CD4-positive, alpha-beta T cell treated with Interleukin-4 for 4 hours (primary cell): ENCODE data around the gene DDC.

Experiments
- DNase-seq: peaks from one replicate; pipeline ENCODE4 v3.0.0-alpha.2; 2020

The DDC gene

DNA sequence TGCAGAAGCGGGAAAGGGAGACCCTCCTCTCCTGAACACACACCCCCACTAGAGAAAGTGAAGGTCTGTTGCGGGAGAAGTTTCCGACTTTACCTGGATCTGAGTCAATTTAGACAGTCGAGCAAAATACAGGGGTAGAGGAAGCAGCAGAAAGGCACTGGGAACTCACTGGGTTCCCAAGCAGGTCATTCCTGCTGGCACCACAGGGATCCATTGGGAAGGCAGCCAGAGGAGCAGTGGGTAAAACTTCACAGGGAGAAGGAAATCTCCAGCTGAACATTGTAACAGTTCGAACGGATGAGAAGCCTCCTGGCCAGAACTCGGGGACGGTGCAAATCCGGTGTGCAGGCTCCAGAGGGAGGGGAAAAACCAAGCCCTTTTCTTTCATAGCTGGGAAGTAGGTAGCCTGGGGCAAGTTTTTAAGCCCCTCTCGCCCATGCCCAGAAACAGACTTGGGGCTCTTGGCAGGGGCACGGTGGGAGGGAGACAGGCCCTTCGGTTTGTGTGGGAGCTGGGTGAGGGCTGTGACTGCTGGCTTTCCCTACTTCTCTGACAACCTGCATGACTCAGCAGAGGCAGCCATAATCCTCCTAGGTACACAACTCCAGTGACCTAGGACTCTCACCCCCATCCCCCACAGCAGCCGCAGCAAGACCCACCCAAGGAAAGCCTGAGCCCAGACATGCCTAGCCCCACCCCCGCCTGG lies 51.9 kb downstream of the DDC start:
- no peak for DNase-seq

DNA sequence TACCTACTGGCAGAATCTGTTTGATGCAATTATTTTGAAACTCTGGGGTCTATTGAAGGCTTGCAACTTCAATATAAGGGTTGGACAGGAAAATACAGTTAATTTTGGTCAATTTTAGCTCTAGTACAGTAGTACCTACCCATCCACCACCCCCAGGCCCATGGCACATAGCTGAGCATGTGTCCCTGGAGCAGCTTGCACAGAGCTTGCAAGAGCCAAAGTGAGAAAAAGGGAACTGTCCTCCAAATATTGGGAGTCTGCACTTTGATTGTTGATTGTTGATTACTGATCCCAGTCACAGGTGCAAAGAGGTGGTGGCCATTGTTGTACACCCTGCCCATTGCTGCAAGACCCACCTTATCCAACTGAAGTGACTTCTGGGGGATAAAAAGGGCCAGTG lies 52.8 kb downstream of the DDC start:
- no peak for DNase-seq

DNA sequence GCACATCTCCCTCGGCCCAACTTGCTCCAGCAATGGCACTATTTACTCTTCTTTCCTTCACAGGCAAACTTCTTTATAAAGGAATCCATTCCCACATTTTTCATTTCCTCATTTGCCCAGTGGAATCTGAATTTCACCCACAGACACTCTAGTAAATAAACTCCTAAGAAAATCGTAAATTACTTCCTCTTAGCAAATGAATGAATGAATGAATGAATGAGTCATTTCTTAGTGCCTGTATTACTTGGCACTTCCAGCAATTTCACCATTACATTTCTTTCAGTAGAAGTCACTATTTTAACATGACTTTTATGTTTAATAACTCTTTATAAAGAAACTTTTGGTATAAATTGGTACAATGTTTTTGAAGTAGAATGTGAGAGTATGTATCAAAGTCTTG lies 55.7 kb downstream of the DDC start:
- DNase-seq: no peak

DNA sequence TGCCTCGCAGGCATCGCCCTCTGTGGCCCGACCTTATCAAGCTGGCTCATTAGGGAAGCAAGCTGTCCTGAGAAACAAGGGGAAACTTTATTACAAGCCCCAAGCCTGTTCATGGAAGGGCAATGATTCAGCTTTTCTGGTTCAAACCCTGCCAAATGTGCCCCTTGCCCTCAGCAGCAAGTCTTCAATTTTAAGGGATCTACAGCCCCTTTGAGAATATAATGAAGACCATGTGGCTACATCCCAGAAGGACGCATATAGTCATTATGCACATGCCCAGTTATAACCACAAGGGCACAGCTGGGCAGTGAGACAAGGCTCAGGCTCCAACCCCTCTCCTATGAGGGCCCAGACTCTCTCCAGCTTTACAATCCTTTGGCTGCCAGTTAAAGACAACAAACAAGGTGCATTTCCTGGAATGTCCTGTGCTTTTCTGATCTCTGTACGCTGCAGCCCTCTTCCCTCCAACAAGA lies 56.7 kb downstream of the DDC start:
- no peak for DNase-seq

DNA sequence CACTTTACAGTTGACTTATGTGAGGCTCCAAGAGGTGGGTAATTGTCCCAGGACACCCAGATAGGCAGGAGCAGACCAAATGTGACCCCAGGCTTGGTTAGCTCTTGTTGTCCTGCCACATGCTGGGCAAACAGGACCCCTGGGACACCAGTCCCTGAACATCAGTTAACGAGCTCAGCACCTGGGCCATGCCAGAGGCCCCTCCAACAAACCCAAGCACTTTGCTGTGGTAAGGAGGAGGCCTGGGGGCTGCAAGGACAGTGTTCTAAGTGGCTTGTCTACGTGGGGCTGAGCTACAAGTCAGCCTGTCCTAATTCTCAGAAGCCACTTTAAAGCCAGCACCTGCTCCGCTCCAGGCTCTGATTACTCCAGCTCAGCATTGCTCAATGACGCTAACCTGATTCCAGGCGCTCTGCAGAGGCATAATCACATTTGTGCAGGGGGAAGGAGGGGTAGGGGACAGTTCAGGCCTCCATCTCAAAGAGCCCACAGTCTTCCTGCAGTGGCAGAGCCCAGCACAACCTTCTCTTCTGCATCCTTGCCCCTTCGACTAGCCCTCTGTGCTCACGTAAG lies 57.2 kb downstream of the DDC start:
- no peak for DNase-seq

DNA sequence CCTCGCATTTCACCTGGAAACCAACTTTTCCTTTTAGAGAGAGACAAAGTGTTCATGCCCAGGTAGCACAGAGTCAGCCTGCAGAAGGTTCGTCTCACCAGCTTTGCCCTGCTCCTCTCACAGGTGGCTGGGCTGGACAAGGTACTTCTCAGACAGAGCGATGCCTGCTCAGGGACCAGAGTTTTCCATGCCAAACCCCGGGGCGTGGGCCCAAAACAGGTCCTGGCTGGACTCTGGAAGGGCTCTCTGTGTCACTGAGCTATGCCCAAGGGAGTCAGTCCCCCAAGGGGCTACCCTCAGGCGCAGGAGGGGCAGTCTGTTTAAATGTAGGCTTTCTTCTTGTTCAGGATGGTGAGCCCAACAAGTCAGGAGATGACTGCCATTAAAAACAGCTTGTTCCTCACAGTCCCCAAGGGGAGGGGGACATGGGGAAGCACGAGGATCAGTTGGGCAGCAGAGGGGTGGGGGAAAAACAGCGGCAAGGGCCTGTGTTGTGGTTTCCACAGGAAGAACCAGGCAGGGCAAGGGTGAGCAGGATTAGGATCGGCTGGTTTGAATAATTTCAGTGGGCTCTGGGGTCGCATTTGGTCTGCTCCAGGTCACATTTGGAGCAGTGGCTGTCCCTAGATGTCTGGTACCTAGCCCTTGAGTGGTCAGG lies 59.5 kb downstream of the DDC start:
- DNase-seq: no peak

DNA sequence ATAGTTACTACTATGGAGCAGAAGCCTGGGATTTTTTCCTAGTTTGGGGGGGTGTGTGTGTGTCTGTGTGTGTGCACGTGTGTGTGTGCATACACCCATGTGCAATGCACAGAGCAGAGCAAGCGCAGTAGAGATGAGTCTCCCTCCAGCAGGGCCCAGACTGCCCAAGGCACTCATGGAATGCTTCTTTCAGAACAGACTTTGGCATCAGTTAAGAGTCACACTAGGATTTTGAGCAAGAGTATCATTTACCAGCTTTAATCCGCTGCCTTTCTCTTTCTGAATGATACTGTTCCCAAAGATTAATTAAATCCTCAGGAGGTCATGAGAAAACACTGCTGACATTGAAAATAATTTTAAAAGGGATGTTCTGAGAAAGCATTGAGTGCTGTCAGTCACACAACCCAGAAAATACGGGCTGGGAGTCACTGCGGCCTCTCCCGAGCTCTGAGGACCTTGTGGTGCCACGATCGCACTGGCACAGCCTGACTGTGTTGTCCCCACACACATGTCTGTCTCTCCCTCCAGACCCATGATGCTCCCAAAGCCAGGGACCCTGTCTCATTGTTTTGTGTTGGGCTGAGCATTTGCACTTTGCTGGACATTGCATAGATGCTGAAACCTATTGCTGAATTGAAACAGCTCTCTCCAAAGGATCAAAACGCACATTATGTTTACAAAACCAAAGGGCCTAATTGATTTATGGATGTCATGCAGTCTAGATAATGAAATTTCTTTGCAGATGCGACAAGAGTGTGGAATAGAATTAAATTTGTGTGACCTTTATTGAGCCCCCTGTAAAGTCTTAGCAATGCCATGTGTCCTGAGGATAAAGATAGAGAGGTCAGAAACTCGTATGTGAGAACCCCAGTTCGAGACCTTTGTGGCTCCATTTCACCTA lies 60.3 kb downstream of the DDC start:
- no peak for DNase-seq

DNA sequence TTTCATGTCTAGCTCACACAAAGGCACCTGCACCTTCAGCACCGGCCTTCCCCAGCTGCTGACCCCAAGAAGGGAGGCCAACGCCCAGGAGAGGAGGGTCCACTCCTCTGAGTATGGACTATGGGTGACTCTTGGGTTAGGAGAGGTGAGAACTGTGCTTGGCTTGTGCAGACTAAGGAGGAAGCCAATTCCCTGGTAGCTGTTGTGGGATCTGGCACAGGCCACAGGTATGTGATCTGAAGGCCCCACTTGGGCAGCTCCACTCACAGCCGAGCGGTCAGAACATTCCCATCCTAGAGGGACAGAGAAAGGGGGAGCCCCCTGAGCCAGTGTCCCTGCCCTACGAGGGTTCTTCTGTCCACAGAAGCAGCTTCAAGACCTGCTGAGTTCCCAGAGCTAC lies 62.3 kb downstream of the DDC start:
- DNase-seq: no peak

DNA sequence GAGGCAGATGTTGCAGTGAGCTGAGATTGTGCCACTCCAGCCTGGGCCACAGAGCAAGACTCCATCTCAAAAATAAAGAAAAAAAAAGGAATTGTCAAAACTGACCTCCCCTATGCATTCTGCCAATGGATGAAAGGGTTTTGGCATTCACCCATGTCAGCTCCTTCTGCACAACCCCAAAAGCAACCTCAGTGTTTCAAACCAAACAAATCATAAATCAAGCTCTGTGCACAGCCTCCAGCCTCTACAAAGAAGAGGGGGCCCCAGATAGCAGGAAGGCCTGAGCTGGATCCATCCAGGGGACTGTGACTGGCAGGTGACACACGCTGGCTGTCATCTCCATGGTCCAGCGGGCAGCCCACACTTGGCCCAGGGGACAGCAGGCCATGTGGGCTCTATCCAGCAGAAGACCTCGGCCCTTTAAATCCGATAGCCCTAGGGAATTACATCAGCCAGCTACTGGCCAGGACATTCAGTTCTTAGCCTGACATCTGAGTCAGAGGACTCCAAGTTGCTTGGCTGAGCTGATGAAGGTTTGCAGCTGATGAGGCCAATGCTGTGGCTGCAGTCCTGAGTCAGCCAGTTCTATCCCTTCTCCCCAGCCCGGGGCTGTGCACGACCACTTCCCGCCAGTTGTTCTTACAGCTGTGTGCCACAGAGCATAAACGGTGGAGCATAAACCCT lies 63.1 kb downstream of the DDC start:
- DNase-seq: no peak

DNA sequence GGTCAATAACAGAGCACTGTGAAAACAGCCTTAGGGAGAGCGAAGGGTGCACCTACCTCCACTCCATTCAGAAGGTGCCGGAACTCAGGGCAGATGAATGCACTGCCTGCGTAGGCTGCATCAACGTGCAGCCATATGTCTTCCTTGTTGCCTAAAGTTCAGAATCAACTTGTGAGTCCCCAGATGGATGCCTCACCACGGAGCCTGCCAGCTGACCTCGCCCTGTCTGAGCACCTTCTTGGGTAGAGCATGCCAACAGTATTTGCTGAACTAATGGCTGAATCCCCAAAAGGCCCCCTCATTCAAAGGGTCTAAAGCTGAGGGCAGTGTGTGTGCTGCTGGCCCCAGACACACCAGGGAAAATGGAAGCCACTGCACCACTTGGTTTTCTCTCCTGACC lies 66.1 kb downstream of the DDC start:
- DNase-seq: no peak

DNA sequence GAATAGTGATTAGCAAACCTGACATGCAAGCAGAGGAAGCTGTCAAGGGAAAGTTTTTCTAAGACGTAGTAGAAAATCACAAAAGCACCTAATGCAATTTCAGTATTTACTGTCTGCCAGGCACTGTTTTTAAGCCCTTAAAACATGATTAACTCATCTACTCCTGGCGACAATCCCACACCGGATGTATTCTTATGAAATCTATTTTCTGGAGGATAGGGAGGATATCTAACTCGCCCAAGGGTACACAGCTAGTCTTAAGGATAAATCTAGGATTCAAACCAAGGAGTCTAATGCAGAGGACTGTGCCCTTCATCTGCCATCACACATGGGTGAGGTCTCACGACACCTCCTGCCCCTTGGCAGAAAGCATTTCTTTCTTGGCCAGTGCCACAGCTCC lies 67.2 kb downstream of the DDC start:
- DNase-seq: no peak

DNA sequence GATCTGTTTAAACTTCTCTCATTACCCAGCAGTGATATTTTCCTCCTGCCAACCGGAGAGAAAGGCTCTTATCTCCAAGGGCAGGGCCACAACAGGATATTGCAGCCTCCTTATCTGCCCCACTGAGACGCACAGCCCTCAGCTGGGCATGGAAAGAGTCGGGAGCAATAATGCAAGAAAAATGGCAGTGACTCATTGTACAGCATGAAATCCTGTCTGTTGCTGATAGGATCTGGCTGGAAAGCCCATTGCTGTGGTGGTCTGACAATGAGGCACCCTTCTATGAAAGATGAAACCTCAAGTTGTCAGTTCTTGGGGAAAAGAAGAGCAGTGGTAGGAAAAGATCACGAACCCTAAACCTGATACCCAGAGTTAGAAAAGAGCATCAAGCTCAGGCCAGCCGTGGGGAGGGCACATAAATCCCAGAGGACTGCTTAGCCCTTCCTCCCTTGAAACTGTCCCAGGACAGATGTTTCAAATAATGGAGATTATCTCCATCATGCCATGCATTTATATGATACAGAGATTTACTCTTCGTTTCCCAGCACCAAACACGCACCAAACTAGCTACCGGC lies 68.0 kb downstream of the DDC start:
- DNase-seq: no peak

DNA sequence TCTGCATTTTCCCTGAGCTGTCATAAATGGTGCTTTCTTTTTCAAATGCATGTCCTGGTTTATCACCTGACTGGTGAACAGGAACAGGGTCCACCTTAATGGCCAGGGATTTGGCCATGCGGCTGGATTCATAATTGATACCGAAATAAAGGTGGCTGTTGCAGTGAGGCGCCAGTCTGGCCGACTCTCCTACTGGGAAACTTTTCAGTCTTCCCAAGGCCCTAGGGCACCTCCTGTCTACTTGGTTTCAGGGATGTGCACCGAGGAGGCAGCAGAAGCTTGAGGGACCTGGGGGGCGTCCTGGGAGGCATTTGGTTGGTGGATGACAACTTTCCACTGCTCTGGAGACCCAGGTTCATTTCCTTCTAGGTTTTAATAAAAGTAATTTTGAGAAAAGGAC lies 68.6 kb downstream of the DDC start:
- DNase-seq: no peak

DNA sequence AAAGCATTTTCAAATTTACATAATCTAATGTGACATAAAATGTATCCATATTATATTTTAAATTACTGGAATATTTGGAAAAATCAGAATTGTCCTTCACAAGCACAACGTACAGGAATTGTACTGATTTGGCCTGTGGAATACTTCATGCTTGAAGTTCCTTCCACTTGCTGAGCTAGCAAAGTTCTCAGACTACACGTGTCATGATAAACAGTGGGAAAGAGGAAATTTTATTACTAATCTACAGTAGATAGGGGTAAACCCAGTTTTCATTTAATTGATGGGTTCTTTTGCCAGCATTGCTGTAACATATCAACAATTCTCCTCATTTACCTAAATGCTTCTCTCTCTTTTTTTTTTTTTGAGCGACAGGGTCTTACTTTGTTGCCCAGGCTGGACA lies 69.5 kb downstream of the DDC start:
- DNase-seq: no peak

DNA sequence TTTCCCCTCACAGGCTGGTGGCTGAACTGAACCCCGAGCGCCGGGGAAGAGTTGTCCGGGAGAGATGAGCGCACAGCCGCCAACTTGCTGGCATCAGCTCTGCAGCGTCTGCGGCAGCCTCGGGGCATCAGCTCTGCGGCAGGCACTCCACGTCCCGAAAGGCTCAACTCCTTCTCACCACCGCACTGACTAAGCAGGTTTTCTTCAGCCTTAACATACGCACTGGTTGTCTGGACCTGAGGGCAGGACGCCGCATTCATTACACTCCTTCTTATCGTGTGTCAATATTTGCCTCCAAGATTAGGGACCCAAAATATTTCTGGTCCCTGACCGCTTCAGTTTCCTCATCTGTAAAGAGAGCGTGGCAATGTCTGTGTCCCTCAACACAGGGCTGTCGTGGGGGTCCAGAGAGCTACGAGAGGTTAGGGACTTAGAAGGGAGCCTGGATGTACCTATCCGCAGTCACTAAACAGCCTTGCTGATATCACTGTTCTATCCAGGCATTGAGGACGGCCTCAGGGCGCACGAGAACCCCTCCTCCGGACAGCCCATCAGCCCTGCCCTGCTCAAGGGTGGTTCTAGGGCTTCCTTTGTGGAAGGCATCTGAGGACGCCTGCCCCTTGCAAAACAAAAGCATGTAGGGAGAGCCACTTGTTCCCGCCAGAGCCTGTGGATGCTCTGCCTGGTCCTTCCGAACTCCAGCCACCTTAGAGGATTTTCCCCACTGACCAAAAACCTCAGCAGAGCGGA lies 72.3 kb downstream of the DDC start:
- no peak for DNase-seq

DNA sequence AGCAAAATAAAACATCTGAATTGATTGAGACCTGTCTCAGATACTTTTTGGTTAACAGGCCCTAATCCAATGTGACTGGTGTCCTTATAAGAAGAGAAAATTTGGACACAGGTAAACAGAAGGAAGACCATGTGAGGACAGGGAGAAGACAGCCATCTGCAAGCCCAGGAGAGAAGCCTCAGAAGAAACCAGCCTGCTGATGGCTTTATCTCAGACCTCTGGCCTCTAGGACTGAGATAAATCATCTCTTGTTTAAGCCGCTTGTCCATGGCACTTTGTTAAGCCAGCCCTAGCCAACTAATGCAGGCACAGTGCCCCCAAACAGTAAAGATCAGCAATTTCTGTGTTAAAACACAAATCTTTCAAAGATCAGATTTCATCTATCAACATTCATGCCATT lies 73.3 kb downstream of the DDC start:
- no peak for DNase-seq

DNA sequence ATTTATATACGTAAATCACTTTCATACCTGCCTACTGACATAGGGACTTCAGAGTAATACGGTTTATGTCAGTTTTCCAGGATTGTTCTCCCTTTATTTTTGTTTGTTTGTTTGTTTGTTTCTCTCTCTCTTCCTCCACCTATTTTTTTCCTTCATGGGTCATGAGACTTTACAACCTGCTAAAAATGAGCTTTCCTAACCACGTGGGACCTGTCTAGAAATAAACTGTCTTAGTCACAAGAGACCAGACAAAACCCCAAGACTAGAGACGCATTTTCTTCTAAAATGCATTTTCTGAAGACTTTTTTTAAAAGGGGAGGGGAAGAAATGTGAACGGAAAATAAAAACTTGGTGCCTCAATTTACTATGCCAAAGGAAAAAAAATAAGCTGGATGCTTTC lies 74.0 kb downstream of the DDC start:
- DNase-seq: no peak

DNA sequence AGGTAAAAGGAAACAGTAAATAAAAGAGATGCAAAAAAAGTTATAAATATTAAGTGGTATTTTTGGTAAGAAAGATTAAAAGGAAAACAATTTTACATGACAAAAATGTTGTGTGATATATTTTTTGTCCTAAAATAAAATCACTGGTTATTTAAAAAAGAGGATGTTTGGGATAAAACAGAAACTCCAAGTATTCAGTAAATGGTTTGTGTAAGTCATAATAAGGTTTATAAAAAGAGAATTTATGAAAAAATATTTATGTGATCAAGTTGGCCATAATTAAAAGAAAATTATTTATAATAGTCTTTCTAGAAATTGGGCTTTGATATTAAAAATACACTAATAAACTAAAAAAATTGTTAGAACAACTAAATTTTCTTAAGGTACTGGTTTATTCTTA lies 76.8 kb downstream of the DDC start:
- DNase-seq: no peak

DNA sequence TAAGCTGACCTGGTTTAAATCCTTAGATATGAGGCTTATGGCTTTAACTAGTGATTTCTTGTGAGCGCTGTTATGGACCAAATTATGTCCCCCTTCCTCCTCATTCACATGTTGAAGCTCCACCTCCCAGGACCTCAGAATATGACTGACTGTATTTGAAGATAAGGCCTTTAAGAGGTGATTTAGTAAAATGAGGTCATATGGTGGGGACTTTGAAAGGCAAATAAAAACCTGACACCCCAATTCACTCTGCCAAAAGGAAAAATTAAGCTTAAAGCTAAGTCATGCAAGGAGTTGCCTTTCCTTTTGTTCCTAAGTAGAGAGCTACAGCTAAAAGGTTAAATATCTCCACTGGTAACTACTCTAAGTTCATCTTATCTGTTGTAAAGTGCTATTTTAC lies 78.7 kb downstream of the DDC start:
- no peak for DNase-seq

DNA sequence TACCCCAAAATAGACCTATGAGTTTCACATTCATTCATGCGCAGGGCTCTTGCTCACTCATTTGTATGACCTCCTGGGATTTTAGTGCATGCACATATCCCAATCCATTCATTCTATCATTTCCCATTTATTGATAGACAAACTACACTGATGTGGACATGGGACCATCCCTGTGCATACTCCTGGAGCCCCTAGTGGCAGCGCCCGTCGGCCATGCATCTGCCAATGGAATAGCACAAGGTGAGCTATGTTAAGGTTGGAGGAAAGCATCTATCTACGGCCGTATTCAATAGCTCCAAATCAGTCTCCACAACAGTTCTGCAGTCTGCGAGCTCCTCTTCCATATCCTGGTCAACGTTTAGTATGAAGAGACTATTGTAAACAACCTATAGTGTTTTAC lies 83.3 kb downstream of the DDC start:
- no peak for DNase-seq

DNA sequence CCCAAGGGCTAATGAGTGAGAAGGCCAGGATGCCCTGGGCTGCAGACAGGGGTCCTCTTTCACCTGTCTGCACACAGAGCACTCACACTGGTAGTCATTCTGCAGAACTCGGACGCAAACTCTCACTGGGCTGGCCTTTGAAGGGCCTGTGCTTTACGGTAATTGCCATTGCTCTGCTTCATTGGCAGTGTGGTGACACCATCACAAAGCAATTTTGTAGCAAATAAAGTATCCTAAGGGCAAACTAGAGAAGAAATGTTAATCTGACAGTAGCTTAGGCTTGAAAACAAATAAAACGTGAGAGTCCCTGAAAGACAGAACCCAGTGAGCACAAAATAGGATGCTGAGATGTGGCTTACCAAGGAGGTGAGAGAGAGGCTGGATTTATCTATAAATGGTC lies 84.4 kb downstream of the DDC start:
- no peak for DNase-seq
